Measurements from ENCODE around the gene GAK.

GAK gene

DNA sequence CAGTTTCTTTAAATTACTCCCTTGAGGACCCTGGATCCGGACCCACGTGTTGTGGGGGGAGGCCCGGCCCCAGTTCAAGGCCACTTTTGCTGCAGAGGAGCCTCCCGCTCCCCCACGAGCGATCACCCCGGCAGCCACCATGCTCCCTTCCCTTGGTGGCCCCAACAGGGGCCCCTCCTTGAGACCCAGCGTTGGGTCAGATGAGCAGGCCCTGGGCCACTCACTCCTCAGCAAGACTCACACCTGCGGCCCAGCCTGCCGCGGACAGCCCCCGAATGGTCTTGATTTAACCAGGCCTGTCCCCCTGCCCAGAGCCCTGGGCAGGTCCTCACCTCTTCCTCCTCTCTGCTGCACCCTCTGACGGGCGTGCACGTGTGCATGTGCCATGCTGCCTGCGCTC lies 110.5 kb downstream of the GAK start:
- DNase-seq (ENCODE audit: low spot score): no peak
- no peak overlapping the region for H3K27ac ChIP-seq
- CTCF ChIA-PET: no interaction called here
- POLR2A ChIA-PET (ENCODE audit: low non-redundant PET): no interaction called here
- TF ChIP-seq, protein P1, sequence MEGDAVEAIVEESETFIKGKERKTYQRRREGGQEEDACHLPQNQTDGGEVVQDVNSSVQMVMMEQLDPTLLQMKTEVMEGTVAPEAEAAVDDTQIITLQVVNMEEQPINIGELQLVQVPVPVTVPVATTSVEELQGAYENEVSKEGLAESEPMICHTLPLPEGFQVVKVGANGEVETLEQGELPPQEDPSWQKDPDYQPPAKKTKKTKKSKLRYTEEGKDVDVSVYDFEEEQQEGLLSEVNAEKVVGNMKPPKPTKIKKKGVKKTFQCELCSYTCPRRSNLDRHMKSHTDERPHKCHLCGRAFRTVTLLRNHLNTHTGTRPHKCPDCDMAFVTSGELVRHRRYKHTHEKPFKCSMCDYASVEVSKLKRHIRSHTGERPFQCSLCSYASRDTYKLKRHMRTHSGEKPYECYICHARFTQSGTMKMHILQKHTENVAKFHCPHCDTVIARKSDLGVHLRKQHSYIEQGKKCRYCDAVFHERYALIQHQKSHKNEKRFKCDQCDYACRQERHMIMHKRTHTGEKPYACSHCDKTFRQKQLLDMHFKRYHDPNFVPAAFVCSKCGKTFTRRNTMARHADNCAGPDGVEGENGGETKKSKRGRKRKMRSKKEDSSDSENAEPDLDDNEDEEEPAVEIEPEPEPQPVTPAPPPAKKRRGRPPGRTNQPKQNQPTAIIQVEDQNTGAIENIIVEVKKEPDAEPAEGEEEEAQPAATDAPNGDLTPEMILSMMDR (conservative IDR thresholded peaks at IDR 0.05; ENCODE audit: low read depth): no peak

DNA sequence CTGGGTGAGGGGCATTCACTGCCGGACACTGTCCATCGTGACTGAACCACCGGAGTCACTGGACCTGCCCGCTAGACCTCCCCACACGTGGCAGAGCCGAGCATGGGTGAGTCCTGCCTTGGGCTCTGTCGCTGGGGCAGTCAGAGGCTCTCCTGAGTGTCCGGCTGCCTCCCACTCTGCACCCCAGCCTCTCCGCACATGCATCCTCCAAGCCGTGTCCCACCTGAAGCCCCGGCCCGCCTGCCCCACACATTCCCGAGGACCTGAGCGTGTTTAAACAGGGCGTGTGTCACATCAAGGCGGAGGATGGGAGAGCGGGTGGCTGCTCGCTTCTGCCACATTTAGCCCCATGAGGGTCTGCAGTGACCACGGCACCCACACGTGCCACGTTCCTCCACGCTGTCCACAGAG lies 110.9 kb downstream of the GAK start:
- H3K27ac ChIP-seq: no peak overlapping the region
- no peak for DNase-seq (ENCODE audit: low spot score)
- ChIA-PET CTCF (no interaction called here), POLR2A (ENCODE audit: low non-redundant PET) (no interaction called here)
- TF ChIP-seq, protein P1 (conservative IDR thresholded peaks at IDR 0.05; ENCODE audit: low read depth): no peak

DNA sequence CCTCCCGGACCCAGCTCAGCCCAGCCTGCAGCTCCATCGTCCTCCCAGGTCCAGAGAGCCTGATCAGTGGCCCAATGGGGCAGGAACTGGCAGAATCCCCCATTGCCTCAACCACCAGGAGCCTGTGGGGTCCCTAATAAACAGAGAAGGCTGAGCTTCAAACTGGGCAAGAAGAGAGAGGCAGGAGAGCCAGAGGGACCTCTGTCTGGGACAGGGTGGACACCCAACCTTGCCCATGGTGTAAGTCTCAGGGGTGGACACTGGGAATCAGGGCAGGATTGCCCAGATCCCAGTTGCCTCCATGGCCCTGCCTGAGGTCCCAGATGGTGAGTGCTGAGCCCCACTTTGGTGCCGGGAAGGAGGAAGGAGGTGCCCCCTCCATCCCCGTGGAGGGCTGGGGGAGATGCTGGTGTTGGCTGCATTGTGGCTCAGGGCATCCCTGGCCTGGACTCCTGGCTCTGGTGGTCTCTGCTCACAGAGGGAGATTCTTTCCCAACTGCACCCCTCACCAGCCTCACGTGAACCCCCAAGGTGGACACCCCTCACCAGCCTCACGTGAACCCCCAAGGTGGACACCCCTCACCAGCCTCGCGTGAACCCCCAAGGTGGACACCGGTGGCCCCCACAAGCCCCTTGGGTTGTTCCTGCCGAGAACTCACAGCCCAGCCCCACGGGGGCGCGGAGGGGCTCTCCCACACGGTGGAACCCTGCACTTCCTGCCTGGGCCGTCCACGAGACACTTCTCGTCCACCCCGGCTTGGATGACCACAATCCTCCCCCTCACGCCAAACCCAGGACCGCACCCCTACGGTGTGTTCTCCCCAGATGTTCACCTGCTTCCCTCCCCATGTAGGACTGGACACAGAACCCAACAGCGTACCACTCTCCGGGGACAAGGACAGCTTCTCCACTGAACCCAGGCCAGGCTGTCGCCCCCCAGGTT lies 111.6 kb downstream of the GAK start:
- no peak overlapping the region for H3K27ac ChIP-seq
- DNase-seq (ENCODE audit: low spot score): no peak
- CTCF ChIA-PET: interaction anchor here (0.6 kb wide), 1 partner anchor 209 kb away, joined by 6 read pairs; no protein-coding TSS in a partner anchor
- TF ChIP-seq, protein P1 (conservative IDR thresholded peaks at IDR 0.05; ENCODE audit: low read depth): no peak
- POLR2A ChIA-PET (ENCODE audit: low non-redundant PET): no interaction called here

DNA sequence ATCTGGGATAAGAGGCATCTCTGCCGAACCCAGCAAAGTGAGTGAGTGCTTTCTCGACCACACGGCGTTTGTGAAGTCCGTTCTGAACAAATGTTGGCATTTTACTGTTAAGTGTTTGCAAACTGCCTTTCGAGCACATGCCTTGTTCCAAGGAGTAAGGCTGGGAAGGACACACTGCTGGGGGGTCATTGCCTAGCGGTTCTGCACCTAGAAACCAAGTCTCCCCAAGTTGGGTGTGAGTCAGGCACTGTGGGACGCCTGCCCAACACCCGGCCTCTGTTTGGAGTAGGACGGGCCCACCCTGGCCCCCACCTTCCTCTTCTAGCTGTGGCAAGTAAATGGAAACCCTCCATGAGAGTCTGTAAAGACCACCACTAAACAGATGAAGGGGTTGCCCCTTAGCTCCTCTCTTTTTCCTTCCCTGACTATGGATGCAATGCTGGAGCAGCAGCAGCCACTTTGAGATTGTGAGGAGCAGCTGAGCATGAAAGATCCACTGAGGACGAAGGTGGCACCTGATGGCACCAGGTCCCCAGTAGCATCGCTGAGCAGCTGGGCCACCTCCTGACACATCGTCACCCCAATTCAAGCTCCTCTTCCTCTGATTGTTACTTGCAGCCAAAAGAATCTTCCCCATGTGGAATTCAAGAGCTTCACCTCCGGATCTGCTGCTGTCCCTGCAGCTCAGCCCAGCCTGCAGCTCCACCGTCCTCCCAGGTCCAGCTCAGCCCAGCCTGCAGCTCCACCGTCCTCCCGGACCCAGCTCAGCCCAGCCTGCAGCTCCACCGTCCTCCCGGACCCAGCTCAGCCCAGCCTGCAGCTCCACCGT lies 112.5 kb downstream of the GAK start:
- no peak overlapping the region for H3K27ac ChIP-seq
- TF ChIP-seq, protein P1 (conservative IDR thresholded peaks at IDR 0.05; ENCODE audit: low read depth): no peak
- POLR2A ChIA-PET (ENCODE audit: low non-redundant PET): no interaction called here
- no peak for DNase-seq (ENCODE audit: low spot score)
- CTCF ChIA-PET: interaction anchor here (0.6 kb wide), 1 partner anchor 208 kb away, joined by 6 read pairs; no protein-coding TSS in a partner anchor

DNA sequence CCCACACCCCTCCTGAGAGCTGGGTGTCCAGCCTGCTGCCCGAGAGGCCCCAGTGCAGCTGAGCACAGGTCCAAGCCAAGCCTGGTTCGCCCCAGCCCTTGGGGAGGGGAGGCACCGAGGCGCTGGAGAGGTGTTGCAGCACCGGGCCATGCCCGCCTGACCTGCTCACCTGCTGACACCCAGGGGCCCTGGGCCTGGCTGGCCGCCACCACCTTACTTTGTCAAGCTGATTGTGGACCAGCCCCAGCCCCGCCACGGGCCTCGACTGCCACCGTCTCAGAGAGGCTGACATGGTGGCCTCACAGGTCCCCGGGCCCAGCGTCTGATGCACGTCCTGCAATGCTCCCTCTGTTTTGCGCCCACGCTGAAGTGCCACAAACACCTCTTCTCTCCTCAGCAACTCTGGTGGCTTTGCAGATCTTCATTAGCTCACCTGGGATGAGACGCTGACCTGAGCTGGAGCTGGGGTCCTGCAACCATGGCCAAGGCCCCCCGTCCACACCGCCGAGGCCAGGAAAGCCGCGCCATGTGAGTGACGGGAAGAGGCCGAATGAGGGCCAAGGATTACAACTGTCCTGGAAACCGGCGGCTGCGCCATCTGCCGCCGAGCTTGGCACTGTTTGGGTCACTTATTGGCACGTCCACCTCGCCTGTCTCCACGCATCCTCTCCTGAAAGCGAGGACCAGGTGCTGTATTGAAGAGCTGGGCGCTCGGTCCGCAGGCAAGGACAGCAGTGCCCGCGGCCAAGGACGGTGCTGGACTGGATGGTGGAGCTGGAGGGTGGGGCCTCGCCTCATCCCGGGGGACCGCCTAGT lies 113.8 kb downstream of the GAK start:
- no peak overlapping the region for H3K27ac ChIP-seq
- TF ChIP-seq, protein P1 (conservative IDR thresholded peaks at IDR 0.05; ENCODE audit: low read depth): no peak
- ChIA-PET POLR2A (ENCODE audit: low non-redundant PET) (no interaction called here), CTCF (no interaction called here)
- no peak for DNase-seq (ENCODE audit: low spot score)
